Neuronal stem cell (in vitro differentiated cells): ENCODE measurements around the gene ITGAL.
"Not testable (repeated sequence)": the region's sequence is repeated elsewhere in the genome, so short reads cannot be mapped to it uniquely, and the experiment has no call there.

ENCODE experiments used
- DNase-seq: peaks from one replicate; pipeline ENCODE4 v3.0.0-alpha.2; 2013; ENCODE audit warnings: low spot score
- H2AFZ ChIP-seq: one replicate; pipeline ENCODE4 v1.6.1; 2013; ENCODE audit warnings: mild to moderate bottlenecking, low read length, inconsistent platforms
- H2AK5ac ChIP-seq: 2 replicates; pipeline ENCODE4 v1.6.1; 2013; ENCODE audit warnings: low read depth, mild to moderate bottlenecking, inconsistent platforms, low read length, moderate library complexity, mixed read lengths
- H2BK120ac ChIP-seq: 2 replicates; pipeline ENCODE4 v1.6.1; 2013; ENCODE audit warnings: low read depth, mild to moderate bottlenecking, inconsistent platforms, low read length, moderate library complexity, mixed read lengths
- H2BK12ac ChIP-seq: one replicate; pipeline ENCODE4 v1.6.1; 2013; ENCODE audit warnings: low read length, inconsistent platforms
- H2BK15ac ChIP-seq: 2 replicates; pipeline ENCODE4 v1.6.1; 2013; ENCODE audit warnings: mild to moderate bottlenecking, low read length, inconsistent platforms, mixed read lengths
- H2BK5ac ChIP-seq: one replicate; pipeline ENCODE4 v1.6.1; 2013; ENCODE audit warnings: inconsistent platforms, mild to moderate bottlenecking, low read length, moderate library complexity
- H3K14ac ChIP-seq: one replicate; pipeline ENCODE4 v1.6.1; 2013; ENCODE audit warnings: low read length, inconsistent platforms
- H3K18ac ChIP-seq: 2 replicates; pipeline ENCODE4 v1.6.1; 2013; ENCODE audit warnings: low read length, inconsistent platforms
- H3K23ac ChIP-seq: 2 replicates; pipeline ENCODE4 v1.6.1; 2013; ENCODE audit warnings: low read depth, mild to moderate bottlenecking, mixed read lengths, low read length, inconsistent platforms; ENCODE audit not compliant: poor library complexity
- H3K27ac ChIP-seq: replicated peaks from 3 replicates; pipeline ENCODE4 v1.5.1; 2013; ENCODE audit warnings: low read length, inconsistent platforms
- H3K27me3 ChIP-seq, 3 experiments: 2 replicates each; pipeline ENCODE4 v1.6.1; 2013; ENCODE audit warnings: low read length in 3 of 3, mild to moderate bottlenecking in 2 of 3, inconsistent platforms in 1 of 3, low read depth in 1 of 3, mixed read lengths in 1 of 3, moderate library complexity in 1 of 3; ENCODE audit not compliant: control insufficient read depth in 3 of 3, insufficient read depth in 3 of 3
- H3K36me3 ChIP-seq, 2 donors: replicated peaks in 1 of 2; 2 replicates each; pipeline ENCODE4 v1.6.1; 2013; ENCODE audit warnings: low read length in 2 of 2; ENCODE audit not compliant: control insufficient read depth in 2 of 2, insufficient read depth in 2 of 2
- H3K4ac ChIP-seq: 2 replicates; pipeline ENCODE4 v1.6.1; 2013; ENCODE audit warnings: inconsistent platforms, mild to moderate bottlenecking, low read length, moderate library complexity
- H3K4me1 ChIP-seq, 2 donors: 1 replicate in 1 of 2; 2 replicates in 1 of 2; pipeline ENCODE4 v1.6.1; 2013; ENCODE audit warnings: low read length in 2 of 2, low read depth in 1 of 2; ENCODE audit not compliant: control insufficient read depth in 2 of 2, insufficient read depth in 1 of 2
- H3K4me2 ChIP-seq: one replicate; pipeline ENCODE4 v1.6.1; 2013; ENCODE audit warnings: mild to moderate bottlenecking, low read length, inconsistent platforms; ENCODE audit not compliant: insufficient read depth, poor library complexity, severe bottlenecking
- H3K4me3 ChIP-seq, 2 donors: 2 replicates each; pipeline ENCODE4 v1.5.1; 2013; ENCODE audit warnings: low read length in 2 of 2, mild to moderate bottlenecking in 2 of 2, inconsistent platforms in 1 of 2, moderate library complexity in 1 of 2
- H3K79me1 ChIP-seq: one replicate; pipeline ENCODE4 v1.6.1; 2013; ENCODE audit warnings: low read depth, mild to moderate bottlenecking, inconsistent platforms, low read length, moderate library complexity
- H3K9ac ChIP-seq: one replicate; pipeline ENCODE4 v1.6.1; 2013; ENCODE audit warnings: mild to moderate bottlenecking, low read depth, low read length, inconsistent platforms; ENCODE audit not compliant: poor library complexity
- H3K9me3 ChIP-seq, 2 donors: replicated peaks in 1 of 2; 2 replicates each; pipeline versions ENCODE3 to v1.6.1; 2013; ENCODE audit warnings: low read length in 2 of 2, mild to moderate bottlenecking in 2 of 2, inconsistent platforms in 1 of 2, low read depth in 1 of 2, mixed read lengths in 1 of 2, moderate library complexity in 1 of 2; ENCODE audit not compliant: control insufficient read depth in 2 of 2, insufficient read depth in 1 of 2
- H4K8ac ChIP-seq: one replicate; pipeline ENCODE4 v1.6.1; 2013; ENCODE audit warnings: low read depth, mild to moderate bottlenecking, inconsistent platforms, low read length, moderate library complexity
- H4K91ac ChIP-seq: one replicate; pipeline ENCODE4 v1.6.1; 2013; ENCODE audit warnings: low read length, low read depth, mild to moderate bottlenecking, inconsistent platforms; ENCODE audit not compliant: poor library complexity
- WGBS, 2 donors: extraction: QIAGEN DNeasy Blood & Tissue Kit; methylation state at CpG; one replicate each; pipeline ENCODE4 v1.1.7; 2013; ENCODE audit warnings: missing lambda C conversion rate in 2 of 2, mixed read lengths in 1 of 2; ENCODE audit not compliant: insufficient read length in 2 of 2, insufficient replicate concordance in 1 of 2; ENCODE audit errors: extremely low coverage in 2 of 2; 5-methylcytosine and 5-hydroxymethylcytosine counted together

Gene ITGAL

DNA sequence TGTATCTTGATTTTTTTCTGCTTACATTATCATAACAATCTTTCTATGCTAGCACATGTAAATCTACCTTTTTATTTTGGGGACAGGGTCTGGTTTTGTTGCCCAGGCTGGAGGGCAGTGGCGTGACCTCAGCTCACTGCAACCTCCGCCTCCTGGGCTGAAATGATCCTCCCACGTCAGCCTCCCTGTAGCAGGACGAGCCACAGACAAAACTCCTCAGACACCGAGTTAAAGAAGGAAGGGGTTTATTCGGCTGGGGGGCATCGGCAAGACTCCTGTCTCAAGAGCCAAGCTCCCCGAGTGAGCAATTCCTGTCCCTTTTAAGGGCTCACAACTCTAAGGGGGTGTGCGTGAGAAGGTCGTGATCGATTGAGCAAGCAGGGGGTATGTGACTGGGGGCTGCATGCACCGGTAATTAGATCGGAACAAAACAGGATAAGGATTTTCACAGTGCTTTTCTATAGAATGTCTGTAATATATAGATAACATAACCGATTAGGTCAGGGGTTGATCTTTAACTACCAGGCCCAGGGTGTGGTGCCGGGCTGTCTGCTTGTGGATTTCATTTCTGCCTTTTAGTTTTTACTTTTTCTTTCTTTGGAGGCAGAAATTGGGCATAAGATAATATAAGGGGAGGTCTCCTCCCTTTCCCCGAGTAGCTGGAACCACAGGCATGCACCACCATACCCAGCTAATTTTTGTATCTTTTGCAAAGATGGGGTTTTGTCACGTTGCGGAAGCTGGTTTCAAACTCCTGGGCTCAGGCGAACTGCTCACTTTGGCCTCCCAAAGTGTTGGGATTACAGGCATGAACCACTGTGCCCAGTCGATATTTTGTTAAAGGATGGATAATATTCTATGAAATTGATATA, 19.6 kb upstream of the ITGAL start:
- H3K14ac ChIP-seq, DNase-seq, H3K9me3 ChIP-seq, H3K27ac ChIP-seq, H3K18ac ChIP-seq, H2AFZ ChIP-seq, H3K23ac ChIP-seq, H4K91ac ChIP-seq, H3K9ac ChIP-seq, H3K4me1 ChIP-seq, H3K4me2 ChIP-seq, H2AK5ac ChIP-seq, H3K36me3 ChIP-seq, H3K79me1 ChIP-seq, H2BK12ac ChIP-seq, H4K8ac ChIP-seq, H2BK120ac ChIP-seq, H2BK15ac ChIP-seq, H3K4me3 ChIP-seq, H2BK5ac ChIP-seq, H3K4ac ChIP-seq: not testable (repeated sequence)
- WGBS, 2 donors, result no CpG with 5 or more reads among the region's 20 CpGs
- H3K27me3 ChIP-seq, result peaks cover 0 to 29% (median 0%) of the 10 kb centered on the region in 3 experiments

DNA sequence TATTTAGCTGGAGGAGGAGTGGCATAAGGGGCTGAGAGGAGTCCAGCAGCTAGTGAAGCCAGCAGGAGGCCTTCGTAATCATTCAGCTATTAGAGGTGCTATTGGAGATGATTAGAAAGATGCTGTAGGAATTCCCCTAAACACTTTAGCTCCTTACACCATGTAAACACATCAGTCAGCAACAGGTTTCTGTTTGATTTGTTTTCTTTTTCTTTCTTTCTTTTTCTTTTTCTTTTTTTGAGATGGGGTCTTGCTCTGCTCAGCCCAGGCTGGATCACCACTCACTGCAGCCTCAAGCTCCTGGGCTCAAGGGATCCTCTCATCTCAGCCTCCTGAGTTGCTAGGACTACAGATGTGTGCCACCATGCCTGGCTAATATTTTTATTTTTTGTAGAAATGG, 16.2 kb upstream of the ITGAL start:
- no peak for DNase-seq
- no peak overlapping the region for H3K14ac ChIP-seq
- H2BK12ac ChIP-seq, result no peak overlapping the region
- no peak overlapping the region for H3K27ac ChIP-seq
- no peak overlapping the region for H4K8ac ChIP-seq
- no peaks in the 10 kb centered on the region for H3K79me1 ChIP-seq
- no peak overlapping the region for H4K91ac ChIP-seq
- WGBS, 2 donors, result no CpG with 5 or more reads among the region's 1 CpG
- H3K18ac ChIP-seq, result no peak overlapping the region
- H2BK15ac ChIP-seq, result no peak overlapping the region
- H3K9ac ChIP-seq, result no peak overlapping the region
- no peak overlapping the region for H3K4me2 ChIP-seq
- no peaks in the 10 kb centered on the region for H3K36me3 ChIP-seq
- H3K4me3 ChIP-seq, result no peak overlapping the region
- H2AFZ ChIP-seq, result no peak overlapping the region
- no peaks in the 10 kb centered on the region for H3K4me1 ChIP-seq
- H3K9me3 ChIP-seq, result no peaks in the 10 kb centered on the region
- H2AK5ac ChIP-seq, result no peak overlapping the region
- H3K27me3 ChIP-seq, result peaks cover 0 to 31% (median 0%) of the 10 kb centered on the region in 3 experiments
- H2BK120ac ChIP-seq, result no peak overlapping the region
- H3K23ac ChIP-seq, result no peak overlapping the region
- no peak overlapping the region for H3K4ac ChIP-seq
- no peak overlapping the region for H2BK5ac ChIP-seq

DNA sequence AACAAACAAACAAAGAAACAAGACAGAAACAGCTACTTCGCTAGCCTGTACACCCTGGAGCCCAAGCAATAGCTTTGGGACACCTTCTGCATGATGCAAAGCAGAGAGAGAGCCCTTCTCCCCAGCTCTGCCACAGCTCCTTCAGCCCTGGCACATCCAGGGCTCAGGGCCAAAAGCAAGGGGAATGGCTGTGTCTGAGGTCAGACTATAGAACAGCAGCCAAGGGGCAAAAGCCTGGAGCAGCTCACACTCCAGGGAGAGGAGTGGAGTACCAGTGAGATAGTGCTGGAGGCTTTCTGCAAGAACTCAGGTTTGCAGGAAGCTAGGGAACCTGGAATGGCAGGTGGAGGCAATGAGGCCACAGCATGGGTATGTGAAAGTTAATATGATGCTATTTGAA, 15.3 kb upstream of the ITGAL start:
- H2BK5ac ChIP-seq, result peak overlapping the region; percentile 27
- no peak overlapping the region for H2BK120ac ChIP-seq
- H3K27me3 ChIP-seq, result peaks cover 0 to 29% (median 0%) of the 10 kb centered on the region in 3 experiments
- no peaks in the 10 kb centered on the region for H3K4me1 ChIP-seq
- H4K91ac ChIP-seq, result no peak overlapping the region
- no peak overlapping the region for H3K9ac ChIP-seq
- no peak overlapping the region for H3K27ac ChIP-seq
- H3K4ac ChIP-seq, result no peak overlapping the region
- no peaks in the 10 kb centered on the region for H3K36me3 ChIP-seq
- H3K14ac ChIP-seq, result no peak overlapping the region
- no peak overlapping the region for H3K4me2 ChIP-seq
- H3K9me3 ChIP-seq, result no peaks in the 10 kb centered on the region
- H2AFZ ChIP-seq, result no peak overlapping the region
- no peak overlapping the region for H3K18ac ChIP-seq
- WGBS, 2 donors, result no CpG with 5 or more reads among the region's 1 CpG
- no peaks in the 10 kb centered on the region for H3K79me1 ChIP-seq
- H2AK5ac ChIP-seq, result no peak overlapping the region
- DNase-seq, result no peak
- H2BK12ac ChIP-seq, result no peak overlapping the region
- H4K8ac ChIP-seq, result no peak overlapping the region
- H3K4me3 ChIP-seq, result no peak overlapping the region
- no peak overlapping the region for H2BK15ac ChIP-seq
- H3K23ac ChIP-seq, result no peak overlapping the region

GRCh38 chr16:30457743-30458560, 14.6 kb upstream of the ITGAL start:
- no peak overlapping the region for H2BK12ac ChIP-seq
- no peak overlapping the region for H3K9ac ChIP-seq
- DNase-seq, result no peak
- H4K91ac ChIP-seq, result no peak overlapping the region
- no peak overlapping the region for H3K27ac ChIP-seq
- H4K8ac ChIP-seq, result no peak overlapping the region
- no CpG with 5 or more reads among the region's 16 CpGs for WGBS, 2 donors
- no peak overlapping the region for H3K14ac ChIP-seq
- no peaks in the 10 kb centered on the region for H3K9me3 ChIP-seq
- no peak overlapping the region for H3K4me2 ChIP-seq
- no peak overlapping the region for H2BK120ac ChIP-seq
- no peak overlapping the region for H2BK5ac ChIP-seq
- no peak overlapping the region for H2AFZ ChIP-seq
- no peaks in the 10 kb centered on the region for H3K79me1 ChIP-seq
- no peaks in the 10 kb centered on the region for H3K4me1 ChIP-seq
- H3K4ac ChIP-seq, result no peak overlapping the region
- no peak overlapping the region for H3K18ac ChIP-seq
- no peaks in the 10 kb centered on the region for H3K36me3 ChIP-seq
- peaks cover 0 to 22% (median 0%) of the 10 kb centered on the region in 3 experiments for H3K27me3 ChIP-seq
- H2BK15ac ChIP-seq, result no peak overlapping the region
- no peak overlapping the region for H3K4me3 ChIP-seq
- no peak overlapping the region for H3K23ac ChIP-seq
- no peak overlapping the region for H2AK5ac ChIP-seq
